Uterus (tissue), 2 donors: ENCODE data around the gene ZMYND10.

Experiments used
- POLR2A ChIP-seq, 2 donors: fragments of 450-650 bp; IDR thresholded peaks; one replicate each; pipeline ENCODE4 v1.6.1; 2016; ENCODE audit warnings: antibody characterized with exemption in 2 of 2, mild to moderate bottlenecking in 1 of 2, moderate library complexity in 1 of 2
- TF ChIP-seq, protein P1 (sequence below), 4 experiments: fragments of 200-600 bp in 2 of 4; fragments of 450-650 bp in 2 of 4; sonication (generic) in 2 of 4; IDR thresholded peaks; one replicate each; pipeline ENCODE4 v1.5.1; 2016 to 2019; ENCODE audit warnings: antibody characterized with exemption in 4 of 4, mild to moderate bottlenecking in 2 of 4, moderate library complexity in 1 of 4

DNA sequence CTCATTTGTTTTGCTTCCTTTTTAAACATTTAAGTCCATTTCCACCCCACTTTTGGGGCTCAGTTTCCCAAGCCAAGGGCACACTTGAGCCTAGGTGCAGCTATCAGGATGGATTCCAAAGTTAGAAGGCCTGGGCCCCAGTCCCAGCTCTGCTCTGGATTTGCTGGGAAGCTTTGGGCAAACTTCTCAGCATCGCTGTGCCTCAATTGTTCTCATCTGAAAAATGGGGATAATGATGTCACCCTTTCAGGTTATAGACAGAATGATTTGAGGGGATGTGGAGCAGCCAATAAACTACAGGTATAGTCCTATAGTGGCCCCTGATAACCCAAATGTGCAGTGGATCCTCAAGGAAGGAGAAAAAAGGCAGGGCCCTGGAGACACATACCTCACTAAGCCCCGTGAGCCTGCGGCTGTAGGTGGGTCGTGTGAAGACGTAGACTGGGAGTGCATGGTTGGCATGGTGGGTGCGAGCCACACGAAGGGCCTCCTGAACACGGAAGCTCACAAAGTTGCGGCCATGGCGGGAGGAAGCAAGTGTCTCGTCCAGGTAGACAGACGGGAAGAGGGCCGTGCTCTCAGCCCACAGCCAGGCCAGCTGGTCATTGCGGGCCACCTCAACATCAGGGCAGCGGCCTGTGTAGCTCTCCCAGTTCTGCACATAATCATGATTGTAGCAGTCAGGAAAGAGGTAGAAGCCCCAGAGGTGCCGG lies 26.2 kb downstream of the ZMYND10 start:
- TF ChIP-seq, protein P1, sequence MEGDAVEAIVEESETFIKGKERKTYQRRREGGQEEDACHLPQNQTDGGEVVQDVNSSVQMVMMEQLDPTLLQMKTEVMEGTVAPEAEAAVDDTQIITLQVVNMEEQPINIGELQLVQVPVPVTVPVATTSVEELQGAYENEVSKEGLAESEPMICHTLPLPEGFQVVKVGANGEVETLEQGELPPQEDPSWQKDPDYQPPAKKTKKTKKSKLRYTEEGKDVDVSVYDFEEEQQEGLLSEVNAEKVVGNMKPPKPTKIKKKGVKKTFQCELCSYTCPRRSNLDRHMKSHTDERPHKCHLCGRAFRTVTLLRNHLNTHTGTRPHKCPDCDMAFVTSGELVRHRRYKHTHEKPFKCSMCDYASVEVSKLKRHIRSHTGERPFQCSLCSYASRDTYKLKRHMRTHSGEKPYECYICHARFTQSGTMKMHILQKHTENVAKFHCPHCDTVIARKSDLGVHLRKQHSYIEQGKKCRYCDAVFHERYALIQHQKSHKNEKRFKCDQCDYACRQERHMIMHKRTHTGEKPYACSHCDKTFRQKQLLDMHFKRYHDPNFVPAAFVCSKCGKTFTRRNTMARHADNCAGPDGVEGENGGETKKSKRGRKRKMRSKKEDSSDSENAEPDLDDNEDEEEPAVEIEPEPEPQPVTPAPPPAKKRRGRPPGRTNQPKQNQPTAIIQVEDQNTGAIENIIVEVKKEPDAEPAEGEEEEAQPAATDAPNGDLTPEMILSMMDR (IDR thresholded peaks at IDR 0.05), result no peak
- no peak for TF ChIP-seq POLR2A (IDR thresholded peaks at IDR 0.05)
